Measurements from ENCODE around the gene AK5.

The AK5 gene

GRCh38 chr1:77282187-77282865 lies 507 bp downstream of the AK5 start:
- no peak for TF ChIP-seq CTCF (IDR thresholded peaks at IDR 0.05; ENCODE audit: borderline replicate concordance, control extremely low read depth, extremely low read depth, insufficient read depth, missing control alignments)
- in situ Hi-C loops (cut with MboI; ENCODE audit: low sequenced_read_pairs, unreplicated experiment): no loop called here
- peak; percentile 56 for DNase-seq (ENCODE audit: low spot score)

- no peak for DNase-seq (ENCODE audit: low spot score)
- no peak for TF ChIP-seq CTCF (IDR thresholded peaks at IDR 0.05; ENCODE audit: borderline replicate concordance, control extremely low read depth, extremely low read depth, insufficient read depth, missing control alignments)
- in situ Hi-C loops (cut with MboI; ENCODE audit: low sequenced_read_pairs, unreplicated experiment): no loop called here
Observed at GRCh38 chr1:77282866-77283539, 1.2 kb downstream of the AK5 start.

- in situ Hi-C loops (cut with MboI; ENCODE audit: low sequenced_read_pairs, unreplicated experiment): no loop called here
- no peak for DNase-seq (ENCODE audit: low spot score)
- no peak for TF ChIP-seq CTCF (IDR thresholded peaks at IDR 0.05; ENCODE audit: borderline replicate concordance, control extremely low read depth, extremely low read depth, insufficient read depth, missing control alignments)
Observed at GRCh38 chr1:77283701-77284425, 2.0 kb downstream of the AK5 start.

- DNase-seq (ENCODE audit: low spot score): no peak
- no peak for TF ChIP-seq CTCF (IDR thresholded peaks at IDR 0.05; ENCODE audit: borderline replicate concordance, control extremely low read depth, extremely low read depth, insufficient read depth, missing control alignments)
- in situ Hi-C loops (cut with MboI; ENCODE audit: low sequenced_read_pairs, unreplicated experiment): no loop called here
Observed at GRCh38 chr1:77287535-77287934, 5.7 kb downstream of the AK5 start.

GRCh38 chr1:77288275-77288674 lies 6.5 kb downstream of the AK5 start:
- DNase-seq (ENCODE audit: low spot score): no peak
- in situ Hi-C loops (cut with MboI; ENCODE audit: low sequenced_read_pairs, unreplicated experiment): no loop called here
- no peak for TF ChIP-seq CTCF (IDR thresholded peaks at IDR 0.05; ENCODE audit: borderline replicate concordance, control extremely low read depth, extremely low read depth, insufficient read depth, missing control alignments)

- in situ Hi-C loops (cut with MboI; ENCODE audit: low sequenced_read_pairs, unreplicated experiment): no loop called here
- TF ChIP-seq CTCF (IDR thresholded peaks at IDR 0.05; ENCODE audit: borderline replicate concordance, control extremely low read depth, extremely low read depth, insufficient read depth, missing control alignments): no peak
- no peak for DNase-seq (ENCODE audit: low spot score)
Observed at GRCh38 chr1:77290576-77290975, 8.8 kb downstream of the AK5 start.

Data from GM13976 (cell line).